K562 (cell line): ENCODE data around the gene NUP43. TPM values are rescaled to one million over a fixed set of nuclear protein-coding genes. Genes with fewer than 3 reads are reported as not detected.
A peak's percentile ranks its signal among the peaks of the same experiment; 100 is the strongest.

Source experiments
- DEAF1 ChIP-seq: fragments of 450-650 bp; formaldehyde crosslinking; IDR thresholded peaks from 2 replicates; pipeline ENCODE4 v1.4.0; 2020; ENCODE audit warnings: mild to moderate bottlenecking, moderate library complexity
- FOS ChIP-seq: IDR thresholded peaks from 3 replicates; pipeline ENCODE4 v1.6.1; 2011; ENCODE audit not compliant: insufficient read length; ENCODE audit errors: extremely low read depth
- GTF2A2 ChIP-seq: IDR thresholded peaks from 2 replicates; pipeline ENCODE4 v1.6.1; 2016; ENCODE audit warnings: mild to moderate bottlenecking, missing genetic modification characterization, missing compliant biosample characterization
- HMG20A ChIP-seq: fragments of 450-650 bp; formaldehyde crosslinking; conservative IDR thresholded peaks from 2 replicates; pipeline ENCODE4 v1.4.0; 2020; ENCODE audit warnings: mild to moderate bottlenecking, mixed read lengths
- KDM4B ChIP-seq, 2 experiments: fragments of 450-650 bp in 1 of 2; sonication (generic) in 1 of 2; IDR thresholded peaks; 2 replicates each; pipeline ENCODE4 v1.6.1; 2016 to 2017; ENCODE audit warnings: borderline replicate concordance in 2 of 2, antibody characterized with exemption in 1 of 2, low read depth in 1 of 2, mild to moderate bottlenecking in 1 of 2
- MAFG ChIP-seq: fragments of 450-650 bp; conservative IDR thresholded peaks from 2 replicates; pipeline ENCODE4 v1.6.1; 2016; ENCODE audit warnings: missing genetic modification characterization, missing compliant biosample characterization
- MNT ChIP-seq, 2 experiments: fragments of 450-650 bp; conservative IDR thresholded peaks; 2 replicates each; pipeline ENCODE4 v1.6.1; 2017; ENCODE audit warnings: mild to moderate bottlenecking in 2 of 2, moderate library complexity in 2 of 2
- NCOA4 ChIP-seq: fragments of 450-650 bp; IDR thresholded peaks from 2 replicates; pipeline ENCODE4 v1.6.1; 2018; ENCODE audit warnings: mild to moderate bottlenecking; ENCODE audit not compliant: partially characterized antibody
- RB1 ChIP-seq: fragments of 450-650 bp; IDR thresholded peaks from 2 replicates; pipeline ENCODE4 v1.6.1; 2017; ENCODE audit warnings: low read depth, mild to moderate bottlenecking
- TRIM28 ChIP-seq: fragments of 450-650 bp; IDR thresholded peaks from 2 replicates; pipeline ENCODE4 v1.6.1; 2017
- ZBTB40 ChIP-seq, 2 experiments: fragments of 450-650 bp in 1 of 2; sonication (generic) in 1 of 2; formaldehyde crosslinking in 1 of 2; IDR thresholded peaks; 2 replicates each; pipeline versions ENCODE4 v1.7.1 to v1.9.0; 2016 to 2022; ENCODE audit warnings: inconsistent platforms in 1 of 2, mild to moderate bottlenecking in 1 of 2, missing genetic modification reagents in 1 of 2
- ZNF3 ChIP-seq: fragments of 250-450 bp; sonication (Bioruptor Pico); IDR thresholded peaks from 2 replicates; pipeline ENCODE4 v1.5.0; 2021; ENCODE audit warnings: mild to moderate bottlenecking, moderate library complexity
- ZNF436 ChIP-seq: fragments of 250-450, 450-650 bp; sonication (Bioruptor Pico); formaldehyde crosslinking; IDR thresholded peaks from 2 replicates; pipeline ENCODE4 v1.7.0; 2020; ENCODE audit warnings: mild to moderate bottlenecking
- ZNF507 ChIP-seq: conservative IDR thresholded peaks from 2 replicates; pipeline ENCODE4 v1.6.1; 2017; ENCODE audit warnings: missing genetic modification characterization, missing compliant biosample characterization
- ZNF551 ChIP-seq: fragments of 250-450 bp; sonication (Bioruptor Pico); IDR thresholded peaks from 2 replicates; pipeline ENCODE4 v1.5.0; 2021; ENCODE audit warnings: mild to moderate bottlenecking, moderate library complexity
- polyA plus RNA-seq, 8 experiments: library from polyadenylated mRNA; depleted of rRNA in 4 of 8; stranded (reverse) in 5 of 8; unstranded in 3 of 8; fragments of >200 nt; fragmentation: Nextera tagmentation in 2 of 8; fragmentation: Illumina TruSeq in 1 of 8; extraction: Ambion mirVana in 2 of 8; extraction: Trizol in 1 of 8; gene quantifications; 2 replicates each; pipeline versions ENCODE4 v1.2.1 to v1.2.3, GENCODE V29; 2011 to 2014; ENCODE audit warnings: inconsistent platforms in 1 of 8, missing spikeins in 1 of 8
- total RNA-seq, 7 experiments: library from RNA; depleted of rRNA in 6 of 7; stranded (reverse); fragments of >200 nt in 6 of 7; fragmentation: Illumina TruSeq in 2 of 7; extraction: Trizol in 2 of 7; gene quantifications; 2 replicates each; pipeline versions ENCODE4 v1.2.1 to v1.2.3, GENCODE V29; 2011 to 2021; ENCODE audit warnings: low replicate concordance in 1 of 7

NUP43 gene
- total and polyA plus RNA-seq, 9 of the 15 experiments (the other 6 are each of a cell fraction or from before 2014, with no cell fraction given), result 28.9 to 136 (median 67.4) TPM

DNA sequence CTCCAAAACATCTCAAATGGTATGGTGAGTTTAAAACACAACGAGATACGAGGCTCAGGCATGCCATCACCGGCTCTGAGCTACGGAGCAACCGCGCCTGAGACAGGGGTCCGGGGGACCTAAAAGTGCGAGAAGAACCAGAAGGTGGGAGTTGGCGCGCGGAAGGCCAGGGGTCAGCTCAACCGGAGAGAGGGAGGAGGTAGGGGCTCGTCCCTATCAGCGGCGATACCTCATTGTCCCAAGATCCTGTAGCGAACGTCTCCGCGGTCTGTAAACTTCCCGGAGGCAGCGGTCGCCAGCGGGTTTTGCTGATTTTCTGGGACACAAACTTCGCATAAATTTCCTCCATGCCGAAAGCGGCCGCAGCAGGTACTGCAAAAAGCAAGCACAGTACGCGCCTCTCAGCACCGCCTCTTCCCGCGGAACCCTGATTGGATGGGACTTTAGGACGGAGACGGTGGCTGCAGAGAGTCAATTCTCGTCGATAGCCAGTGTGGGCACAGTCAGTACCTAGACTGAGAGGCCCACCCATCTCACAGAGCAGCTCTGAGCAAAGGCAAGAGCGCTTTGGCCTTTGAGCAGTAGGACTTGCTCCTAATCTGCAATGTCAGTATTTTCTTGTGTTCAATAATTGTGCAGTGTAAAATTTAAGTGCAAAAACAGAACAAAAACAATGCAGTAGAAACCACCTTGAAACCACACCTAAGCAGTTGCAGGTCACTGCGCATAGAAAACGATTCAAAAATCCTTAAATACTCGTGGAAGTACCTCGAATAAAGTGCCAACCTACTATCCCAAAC lies at the start of gene NUP43 (continued):
- TF ChIP-seq ZBTB40 (IDR thresholded peaks at IDR 0.05), result peak; percentile 47; the same call in 1 of the 2 replicates
- TF ChIP-seq ZBTB40 (CRISPR knock-in tag; IDR thresholded peaks at IDR 0.05), result no peak
- TF ChIP-seq MNT (conservative IDR thresholded peaks at IDR 0.05), result peak; percentile 41 to 84; a peak in 3 of 4 replicates
- TF ChIP-seq TRIM28, result no peak; the same call in 1 of the 2 replicates
- peak; percentile 57 for TF ChIP-seq MAFG
- TF ChIP-seq ZNF551 (CRISPR knock-in tag), result no peak
- no peak for TF ChIP-seq HMG20A
- no peak for TF ChIP-seq NCOA4
- TF ChIP-seq ZNF436 (CRISPR knock-in tag), result peak; percentile 21; the same call in 1 of the 2 replicates
- TF ChIP-seq KDM4B (IDR thresholded peaks at IDR 0.05; ENCODE audit: borderline replicate concordance in 2 of 2, low read depth in 1 of 2), result peak in 1 of 2 experiments; percentile 79; a peak in 1 of 4 replicates
- TF ChIP-seq FOS, result peak; percentile 63
- TF ChIP-seq ZNF3 (CRISPR knock-in tag), result peak; percentile 54; the same call in 1 of the 2 replicates
- no peak for TF ChIP-seq GTF2A2 (tag)
- peak; percentile 74; the same call in 1 of the 2 replicates for TF ChIP-seq RB1
- TF ChIP-seq ZNF507, result no peak
- no peak for TF ChIP-seq DEAF1 (CRISPR knock-in tag)
